ENCODE data around the gene POU2AF1. TPM values are rescaled to one million over a fixed set of nuclear protein-coding genes. Genes with fewer than 3 reads are reported as not detected.

The POU2AF1 gene
- total RNA-seq, 1 experiment from 2014 or later = not detected

DNA sequence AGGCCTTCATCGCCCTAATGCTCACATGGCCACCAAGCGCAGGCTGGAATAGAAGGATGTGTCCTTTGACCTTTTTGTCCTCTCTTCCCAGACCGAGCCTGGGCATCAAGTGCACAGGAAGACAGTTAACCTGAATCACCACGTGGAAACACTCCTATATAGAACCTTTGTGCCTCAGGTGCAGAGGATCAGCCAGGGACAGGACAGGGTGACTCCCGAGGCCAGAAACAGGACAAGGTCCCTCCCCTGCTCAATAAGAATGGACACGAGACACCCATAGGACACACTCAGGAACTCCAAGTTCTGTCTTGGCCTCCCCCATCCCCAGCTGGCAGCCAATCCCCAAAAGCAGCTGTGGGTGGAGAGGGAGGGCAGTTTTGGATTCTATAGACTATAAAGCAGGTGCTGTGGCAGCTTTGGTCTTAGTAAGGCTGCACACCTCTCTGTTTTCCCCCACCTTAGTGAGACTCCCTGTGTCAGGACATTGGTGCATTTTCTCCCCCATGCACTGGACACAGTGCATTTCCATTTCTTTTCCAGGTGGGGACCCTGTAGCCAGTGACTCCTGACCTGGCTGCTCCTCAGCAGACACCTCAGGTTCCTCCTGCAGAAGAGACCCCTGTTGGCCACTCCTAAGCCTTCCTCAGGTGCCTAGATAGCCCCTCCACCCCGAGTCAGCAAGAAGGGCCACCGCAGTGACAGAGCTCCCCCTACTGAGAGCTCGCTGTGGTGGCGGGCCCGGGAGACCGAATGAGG, 43.6 kb upstream of the POU2AF1 start:
- Histone ChIP-seq H3K4me2 (ENCODE audit: low read length) (no peak overlapping the region), H3K9ac (ENCODE audit: low read length) (no peak overlapping the region), H3K4me3 (ENCODE audit: low read length) (no peak overlapping the region), H3K9me3 (ENCODE audit: low read length) (no peaks in the 10 kb centered on the region), H4K20me1 (ENCODE audit: low read length) (no peaks in the 10 kb centered on the region), H3K79me2 (ENCODE audit: low read length) (no peaks in the 10 kb centered on the region), H2AFZ (ENCODE audit: low read length) (no peak overlapping the region), H3K36me3 (ENCODE audit: low read depth, low read length) (no peaks in the 10 kb centered on the region), H3K4me1 (ENCODE audit: insufficient read depth, low read length) (no peaks in the 10 kb centered on the region), H3F3A (ENCODE audit: low read length, unreplicated experiment) (no peaks in the 10 kb centered on the region), H3K27me3 (ENCODE audit: low read length) (peaks cover 31% of the 10 kb centered on the region), H3K27ac (ENCODE audit: low read length) (no peak overlapping the region), H3K9me2 (replicated peaks; ENCODE audit: low read length) (no peaks in the 10 kb centered on the region)
- DNase-seq (peak; percentile 65), ATAC-seq (peak; percentile 75)
- TF ChIP-seq CTCF (conservative IDR thresholded peaks at IDR 0.05; ENCODE audit: low read depth, low read length) (peak; percentile 95), EZH2phosphoT487 (IDR thresholded peaks at IDR 0.05; ENCODE audit: borderline replicate concordance, low read length) (no peak)
- CTCF ChIA-PET = no interaction called here
- POLR2A ChIA-PET (ENCODE audit: unreplicated experiment) = no interaction called here
- intact Hi-C loops (cut with micrococcal nuclease) = no loop called here
- BruUV-seq (replicated peaks) = no TSS peak

GRCh38 chr11:111421251-111421650, 42.2 kb upstream of the POU2AF1 start:
- no peak overlapping the region for H3K27ac ChIP-seq (ENCODE audit: low read length)
- H2AFZ ChIP-seq (ENCODE audit: low read length) = no peak overlapping the region
- H3K9me2 ChIP-seq (replicated peaks; ENCODE audit: low read length) = no peaks in the 10 kb centered on the region
- no peak overlapping the region for H3K9ac ChIP-seq (ENCODE audit: low read length)
- H3K4me2 ChIP-seq (ENCODE audit: low read length) = no peak overlapping the region
- H3K9me3 ChIP-seq (ENCODE audit: low read length) = no peaks in the 10 kb centered on the region
- H3F3A ChIP-seq (ENCODE audit: low read length, unreplicated experiment) = no peaks in the 10 kb centered on the region
- intact Hi-C loops (cut with micrococcal nuclease) = no loop called here
- TF ChIP-seq EZH2phosphoT487 (IDR thresholded peaks at IDR 0.05; ENCODE audit: borderline replicate concordance, low read length) (no peak), EZH2 (IDR thresholded peaks at IDR 0.05; ENCODE audit: low read length, unreplicated experiment) (no peak), CTCF (conservative IDR thresholded peaks at IDR 0.05; ENCODE audit: low read depth, low read length) (no peak)
- no peaks in the 10 kb centered on the region for H4K20me1 ChIP-seq (ENCODE audit: low read length)
- BruUV-seq (replicated peaks) = no TSS peak
- DNase-seq (no peak), ATAC-seq (no peak)
- peaks cover 24% of the 10 kb centered on the region for H3K27me3 ChIP-seq (ENCODE audit: low read length)
- ChIA-PET POLR2A (ENCODE audit: unreplicated experiment) (no interaction called here), CTCF (no interaction called here)
- H3K36me3 ChIP-seq (ENCODE audit: low read depth, low read length) = no peaks in the 10 kb centered on the region
- no peak overlapping the region for H3K4me3 ChIP-seq (ENCODE audit: low read length)
- H3K79me2 ChIP-seq (ENCODE audit: low read length) = no peaks in the 10 kb centered on the region
- H3K4me1 ChIP-seq (ENCODE audit: insufficient read depth, low read length) = no peaks in the 10 kb centered on the region

DNA sequence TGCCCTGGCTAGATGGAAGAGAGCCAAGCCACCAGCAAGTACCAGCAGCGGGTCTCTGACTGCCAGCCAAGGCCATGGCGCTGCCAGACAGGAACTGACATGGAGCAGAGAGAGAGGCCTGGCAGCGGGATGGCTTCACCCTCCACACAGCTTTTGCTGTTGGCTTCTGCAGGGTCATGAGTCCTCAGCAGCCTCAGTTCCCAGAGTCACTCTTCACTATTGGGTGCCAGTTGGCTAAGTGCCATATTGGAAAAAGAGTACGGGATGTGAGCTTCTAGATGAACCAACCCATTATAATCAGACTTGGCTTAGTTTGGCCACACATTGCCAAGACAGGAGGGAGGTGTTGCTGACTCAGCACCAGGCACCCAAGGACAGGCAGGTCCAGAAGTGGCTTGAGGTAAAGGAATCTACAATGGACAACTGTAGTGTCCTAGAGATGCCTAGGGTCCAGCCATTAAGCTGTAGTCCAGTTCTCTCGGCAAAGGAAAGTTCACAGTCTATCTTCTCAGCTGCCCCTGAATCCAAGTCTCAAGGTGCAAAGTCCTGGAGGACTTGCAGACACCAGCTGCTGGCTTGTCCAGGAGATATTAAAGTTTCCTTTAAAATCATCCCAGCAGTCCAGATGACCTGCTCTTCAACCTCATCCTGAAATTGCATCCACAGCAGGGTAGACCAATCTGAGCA, 40.7 kb upstream of the POU2AF1 start:
- Histone ChIP-seq H3F3A (ENCODE audit: low read length, unreplicated experiment) (no peaks in the 10 kb centered on the region), H4K20me1 (ENCODE audit: low read length) (no peaks in the 10 kb centered on the region), H3K36me3 (ENCODE audit: low read depth, low read length) (no peaks in the 10 kb centered on the region), H3K4me1 (ENCODE audit: insufficient read depth, low read length) (no peaks in the 10 kb centered on the region), H3K9me3 (ENCODE audit: low read length) (no peaks in the 10 kb centered on the region), H3K27ac (ENCODE audit: low read length) (no peak overlapping the region), H2AFZ (ENCODE audit: low read length) (no peak overlapping the region), H3K4me2 (ENCODE audit: low read length) (no peak overlapping the region), H3K79me2 (ENCODE audit: low read length) (no peaks in the 10 kb centered on the region), H3K27me3 (ENCODE audit: low read length) (peaks cover 24% of the 10 kb centered on the region), H3K9me2 (replicated peaks; ENCODE audit: low read length) (no peaks in the 10 kb centered on the region), H3K4me3 (ENCODE audit: low read length) (no peak overlapping the region), H3K9ac (ENCODE audit: low read length) (no peak overlapping the region)
- ATAC-seq = no peak
- POLR2A ChIA-PET (ENCODE audit: unreplicated experiment) = no interaction called here
- no TSS peak for BruUV-seq (replicated peaks)
- TF ChIP-seq EZH2 (IDR thresholded peaks at IDR 0.05; ENCODE audit: low read length, unreplicated experiment) (no peak), CTCF (conservative IDR thresholded peaks at IDR 0.05; ENCODE audit: low read depth, low read length) (no peak), EZH2phosphoT487 (IDR thresholded peaks at IDR 0.05; ENCODE audit: borderline replicate concordance, low read length) (no peak)
- DNase-seq = no peak
- CTCF ChIA-PET = no interaction called here
- intact Hi-C loops (cut with micrococcal nuclease) = no loop called here

Data from PC-3 (cell line).